ENCODE results near the gene PDE10A.

PDE10A gene

GRCh38 chr6:165678429-165678828 is 15.4 kb upstream of the PDE10A start:
- no peak for DNase-seq (ENCODE audit: low read depth)

- no peak for DNase-seq (ENCODE audit: low read depth)
These were observed 14.1 kb upstream of the PDE10A start for GRCh38 chr6:165677091-165677490.

- DNase-seq (ENCODE audit: low read depth): no peak
These were observed 13.5 kb upstream of the PDE10A start for GRCh38 chr6:165676435-165677068.

- DNase-seq (ENCODE audit: low read depth): no peak
These were observed 12.1 kb upstream of the PDE10A start for GRCh38 chr6:165675120-165675519.

GRCh38 chr6:165674155-165675029 is 11.4 kb upstream of the PDE10A start:
- DNase-seq (ENCODE audit: low read depth): no peak

- DNase-seq (ENCODE audit: low read depth): no peak
These were observed 8.3 kb upstream of the PDE10A start for GRCh38 chr6:165671222-165671768.

GRCh38 chr6:165668951-165669350 is 5.9 kb upstream of the PDE10A start:
- no peak for DNase-seq (ENCODE audit: low read depth)

GRCh38 chr6:165665384-165665672 is 2.3 kb upstream of the PDE10A start:
- no peak for DNase-seq (ENCODE audit: low read depth)

- no peak for DNase-seq (ENCODE audit: low read depth)
These were observed 1.7 kb upstream of the PDE10A start for GRCh38 chr6:165664559-165665383.

GRCh38 chr6:165663736-165664558 is 906 bp upstream of the PDE10A start:
- DNase-seq (ENCODE audit: low read depth): no peak

- DNase-seq (ENCODE audit: low read depth): no peak
These were observed 315 bp upstream of the PDE10A start for GRCh38 chr6:165663377-165663735.

GRCh38 chr6:165662041-165662748 is 846 bp downstream of the PDE10A start:
- DNase-seq (ENCODE audit: low read depth): no peak

- no peak for DNase-seq (ENCODE audit: low read depth)
These were observed 1.4 kb downstream of the PDE10A start for GRCh38 chr6:165661664-165662025.

GRCh38 chr6:165660857-165661663 is 2.0 kb downstream of the PDE10A start:
- no peak for DNase-seq (ENCODE audit: low read depth)

- no peak for DNase-seq (ENCODE audit: low read depth)
These were observed 2.8 kb downstream of the PDE10A start for GRCh38 chr6:165659945-165660856.

- DNase-seq (ENCODE audit: low read depth): no peak
These were observed 4.5 kb downstream of the PDE10A start for GRCh38 chr6:165658395-165659058.

- no peak for DNase-seq (ENCODE audit: low read depth)
These were observed 5.7 kb downstream of the PDE10A start for GRCh38 chr6:165657325-165657680.

GRCh38 chr6:165656581-165657324 is 6.3 kb downstream of the PDE10A start:
- DNase-seq (ENCODE audit: low read depth): no peak

Data from CMK (cell line).